ENCODE results near the gene AGL. TPM values are rescaled to one million over a fixed set of nuclear protein-coding genes. Genes with fewer than 3 reads are reported as not detected.
"Not testable (repeated sequence)": the region's sequence is repeated elsewhere in the genome, so short reads cannot be mapped to it uniquely, and the experiment has no call there.

The AGL gene
- total and polyA plus RNA-seq, 2 experiments from 2014 or later: 13.4 to 22.9 TPM

- DNase-seq (ENCODE audit: low spot score): no peak
- H3K9me3 Mint-ChIP-seq: no peaks in the 10 kb centered on the region
- no peak for ATAC-seq
- TF ChIP-seq REST (IDR thresholded peaks at IDR 0.05; ENCODE audit: unreplicated experiment): no peak
- no peak for TF ChIP-seq EZH2phosphoT487 (IDR thresholded peaks at IDR 0.05; ENCODE audit: unreplicated experiment)
- no peak for TF ChIP-seq ZNF114 (CRISPR knock-in tag; IDR thresholded peaks at IDR 0.05)
- TF ChIP-seq ZNF331 (CRISPR knock-in tag; IDR thresholded peaks at IDR 0.05; ENCODE audit: low read depth): no peak
- H3K36me3 Mint-ChIP-seq (ENCODE audit: low read depth): no peaks in the 10 kb centered on the region
- H2AFZ ChIP-seq: peak overlapping the region; percentile 97
- no peaks in the 10 kb centered on the region for H3K9me2 ChIP-seq (ENCODE audit: insufficient read depth)
- no peak overlapping the region for H3K27ac Mint-ChIP-seq
- H3K79me2 ChIP-seq (replicated peaks; ENCODE audit: insufficient read depth): peaks cover 42% of the 10 kb centered on the region
- H3K27ac ChIP-seq (ENCODE audit: low read depth): 0 out of 2 replicates have a peak overlapping the region, but pooled peaks have one; percentile 82
- H3K4me1 Mint-ChIP-seq: peaks cover 11% of the 10 kb centered on the region
- H3K4me1 ChIP-seq (ENCODE audit: insufficient read depth): peaks cover 18% of the 10 kb centered on the region
- no peaks in the 10 kb centered on the region for H3K36me3 ChIP-seq (ENCODE audit: insufficient read depth)
- H3F3A ChIP-seq (replicated peaks; ENCODE audit: low read depth): 0 out of 2 replicates have a peak, but pooled peaks cover 9% of the 10 kb centered on the region
- no peaks in the 10 kb centered on the region for H3K27me3 ChIP-seq (ENCODE audit: insufficient read depth)
- peak overlapping the region; percentile 96 for H3K4me3 Mint-ChIP-seq
- H3K27me3 Mint-ChIP-seq (ENCODE audit: insufficient read depth, low read depth, poor library complexity): peaks cover 10% of the 10 kb centered on the region
- H3K4me3 ChIP-seq: peak overlapping the region; percentile 88
- H4K20me1 ChIP-seq (replicated peaks; ENCODE audit: insufficient read depth): no peaks in the 10 kb centered on the region
- H3K4me2 ChIP-seq: peak overlapping the region; percentile 73
Observed at GRCh38 chr1:99970713-99971255, 120.6 kb downstream of the AGL start.

GRCh38 chr1:99972066-99972465, 121.9 kb downstream of the AGL start:
- not testable (repeated sequence) for H3K27ac Mint-ChIP-seq; H4K20me1 ChIP-seq (replicated peaks; ENCODE audit: insufficient read depth); H3K36me3 Mint-ChIP-seq (ENCODE audit: low read depth); H3K9me2 ChIP-seq (ENCODE audit: insufficient read depth); H2AFZ ChIP-seq; H3K27ac ChIP-seq (ENCODE audit: low read depth); H3K4me2 ChIP-seq; DNase-seq (ENCODE audit: low spot score); H3K27me3 Mint-ChIP-seq (ENCODE audit: insufficient read depth, low read depth, poor library complexity); H3K9me3 Mint-ChIP-seq; H3K4me3 ChIP-seq; H3K27me3 ChIP-seq (ENCODE audit: insufficient read depth); H3F3A ChIP-seq (replicated peaks; ENCODE audit: low read depth); H3K36me3 ChIP-seq (ENCODE audit: insufficient read depth); ATAC-seq
- Mint-ChIP-seq H3K4me3 (peak overlapping the region; percentile 42; the same call in 2 of the 3 replicates), H3K4me1 (peaks cover 11% of the 10 kb centered on the region)
- peaks cover 18% of the 10 kb centered on the region for H3K4me1 ChIP-seq (ENCODE audit: insufficient read depth)
- H3K79me2 ChIP-seq (replicated peaks; ENCODE audit: insufficient read depth): peaks cover 49% of the 10 kb centered on the region

Small RNAs within 50 kb of the gene (small RNA-seq; reads per million reads assigned to genes)
- gene AC096949.1 (ENCODE audit: low replicate concordance): not detected

Other genes starting within 250 kb of the AGL start
- gene PALMD, start 204.2 kb upstream of the AGL start, total RNA-seq (2014; rRNA removed; shearing (Covaris generic)): not detected in 2 replicates
- not detected in 2 replicates for gene PALMD, start 204.2 kb upstream of the AGL start, polyA plus RNA-seq (2016; fragmentation: Nextera tagmentation; extraction: Ambion mirVana)
- 3.7 and 6.8 TPM in 2 replicates for gene FRRS1, start 83.7 kb upstream of the AGL start, total RNA-seq (2014; rRNA removed; shearing (Covaris generic))
- 0.09 and 0.34 TPM in 2 replicates for gene FRRS1, start 83.7 kb upstream of the AGL start, polyA plus RNA-seq (2016; fragmentation: Nextera tagmentation; extraction: Ambion mirVana)
- 24.3 and 27.2 TPM in 2 replicates for gene SLC35A3, start 119.6 kb downstream of the AGL start, total RNA-seq (2014; rRNA removed; shearing (Covaris generic))
- 7.6 and 8.4 TPM in 2 replicates for gene SLC35A3, start 119.6 kb downstream of the AGL start, polyA plus RNA-seq (2016; fragmentation: Nextera tagmentation; extraction: Ambion mirVana)

Data from GM23338 (cell line).